Measurements from ENCODE around the gene RETNLB.

RETNLB gene

DNA sequence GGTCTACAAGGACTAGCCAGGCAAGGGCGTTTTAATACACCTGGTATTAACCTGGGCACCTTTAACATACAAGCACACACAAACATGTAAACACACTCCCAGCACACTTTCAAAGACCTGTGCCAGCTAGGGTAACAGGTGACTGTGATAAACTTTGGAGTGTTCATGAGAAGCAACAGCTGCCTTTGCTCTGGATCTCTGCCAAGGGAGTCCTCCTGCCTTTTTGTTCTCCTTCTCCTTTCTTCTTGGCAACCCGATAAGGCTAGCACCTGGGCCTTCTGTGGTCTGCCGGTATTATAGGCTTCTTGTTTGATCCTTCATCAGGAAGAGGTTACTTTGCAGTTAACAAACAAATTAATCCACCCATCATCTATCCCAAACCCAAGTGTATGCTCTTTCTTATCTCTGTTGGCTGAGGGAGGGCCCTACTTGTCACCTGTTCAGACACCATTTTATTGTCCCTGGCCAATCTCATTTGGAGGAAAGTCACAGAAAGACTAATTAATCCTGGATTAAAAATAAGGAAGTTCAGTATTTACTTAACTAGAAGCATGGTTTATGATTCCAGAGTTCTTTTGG lies at the start of gene RETNLB:
Gene RETNLB (minus strand): TSS at position 7 of the 579 bp plus-strand sequence. CDS start 225 bp downstream, outside the sequence.
- DNase-seq, result peak; percentile 98

GRCh38 chr3:108806316-108806715 lies 49.1 kb upstream of the RETNLB start:
- DNase-seq, result no peak

GRCh38 chr3:108804966-108805365 lies 47.8 kb upstream of the RETNLB start:
- no peak for DNase-seq

DNA sequence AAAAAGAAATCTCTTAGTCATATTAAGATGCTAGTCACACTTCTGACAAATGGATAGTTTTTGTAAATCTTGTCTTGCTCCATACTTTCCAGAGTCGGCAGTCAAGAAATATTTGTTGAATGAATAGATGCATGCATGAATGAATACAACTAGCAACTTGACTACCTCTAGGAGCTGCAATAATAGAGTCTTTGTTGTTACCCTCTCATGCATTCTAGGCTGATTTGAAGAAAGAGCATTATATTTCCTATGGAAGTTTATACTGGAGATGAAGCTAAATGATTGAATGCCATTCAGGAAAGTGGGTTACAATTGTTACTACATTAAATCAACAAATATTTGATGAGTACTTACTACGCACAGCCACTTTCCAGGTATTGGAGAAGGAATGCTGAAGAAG lies 47.2 kb upstream of the RETNLB start:
- no peak for DNase-seq

DNA sequence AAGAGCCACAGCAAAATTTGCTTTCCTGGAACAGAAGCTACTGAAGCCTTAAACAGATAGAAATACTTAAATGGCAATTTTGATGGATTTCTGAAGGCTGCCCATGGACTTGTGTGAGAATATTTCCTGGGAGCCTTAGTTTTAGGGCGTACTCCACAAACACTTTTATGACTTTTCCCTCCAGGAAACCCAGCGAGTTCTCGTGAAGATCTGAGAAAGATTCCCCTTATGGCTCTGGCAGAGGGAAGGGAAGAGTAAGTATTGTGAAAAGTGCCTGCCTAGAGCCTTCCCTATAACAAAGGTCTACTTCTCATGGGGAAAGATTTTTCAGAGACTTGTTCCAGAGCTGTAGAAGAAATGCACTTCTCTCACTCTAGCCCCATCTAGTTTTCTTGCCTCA lies 34.3 kb upstream of the RETNLB start:
- DNase-seq, result no peak

- DNase-seq, result no peak
Measured at GRCh38 chr3:108780235-108780634, 23.0 kb upstream of the RETNLB start.

DNA sequence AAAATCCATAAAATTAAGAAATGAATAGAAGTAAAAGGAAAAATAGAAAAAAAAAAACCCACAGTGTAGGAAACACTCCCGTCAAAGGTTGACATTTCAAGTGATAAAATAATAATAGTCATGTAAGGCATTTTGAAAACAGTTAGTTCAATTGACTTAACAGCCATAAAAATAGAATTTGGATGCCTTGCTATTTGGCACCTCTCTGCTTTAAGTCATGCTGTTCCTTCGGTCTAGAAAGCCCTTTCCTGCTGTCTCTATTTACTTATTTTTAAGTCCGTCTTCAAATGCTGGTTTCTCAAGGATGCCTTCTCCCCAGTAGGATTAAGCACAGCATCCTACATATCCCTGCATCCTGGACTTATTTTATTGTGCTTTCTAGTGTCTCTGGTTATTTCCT lies 22.3 kb upstream of the RETNLB start:
- DNase-seq, result no peak

- no peak for DNase-seq
Measured at GRCh38 chr3:108775649-108776048, 18.4 kb upstream of the RETNLB start.

GRCh38 chr3:108767253-108767652 lies 10.0 kb upstream of the RETNLB start:
- DNase-seq, result no peak

DNA sequence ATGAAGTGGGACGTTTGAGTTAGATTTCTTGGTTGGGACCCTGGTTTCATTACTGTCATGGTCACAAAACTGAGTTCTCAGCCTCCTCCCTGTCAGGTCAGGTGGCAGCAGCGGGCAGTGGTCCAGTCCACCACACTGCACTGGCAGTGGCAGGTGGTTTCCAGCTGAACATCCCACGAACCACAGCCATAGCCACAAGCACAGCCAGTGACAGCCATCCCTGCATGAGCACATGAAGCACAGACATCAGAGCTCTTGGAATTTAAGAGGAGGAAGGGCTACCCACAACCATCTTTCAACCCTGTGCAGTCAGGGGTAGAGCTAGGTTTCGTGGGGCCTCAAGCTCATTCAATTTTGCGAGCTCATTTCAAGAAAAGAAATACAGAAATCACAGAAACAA lies 1.5 kb downstream of the RETNLB start:
- DNase-seq, result no peak

GRCh38 chr3:108744762-108745161 lies 12.4 kb downstream of the RETNLB start:
- no peak for DNase-seq

- DNase-seq, result no peak
Measured at GRCh38 chr3:108742929-108743328, 14.3 kb downstream of the RETNLB start.

DNA sequence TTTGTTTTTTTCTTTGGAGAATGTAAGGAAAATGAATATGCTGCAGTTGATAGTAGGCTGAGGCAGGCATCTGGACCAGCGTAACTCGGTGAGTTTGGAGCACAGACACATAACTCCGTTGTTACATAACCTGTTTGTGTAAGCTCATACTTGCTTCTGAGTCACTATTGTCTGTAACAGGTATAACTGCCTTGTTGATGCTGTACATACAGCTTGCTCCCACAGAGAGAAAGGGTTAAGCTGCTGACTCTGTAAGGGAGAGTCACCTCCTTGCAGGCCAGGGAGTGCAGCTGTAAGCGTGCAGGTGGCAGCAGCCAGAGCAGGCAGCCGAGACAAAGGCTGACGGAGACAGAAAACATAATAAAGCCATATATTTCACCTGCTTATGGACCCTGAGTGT lies 20.4 kb downstream of the RETNLB start:
- DNase-seq, result no peak

- no peak for DNase-seq
Measured at GRCh38 chr3:108728934-108729333, 28.3 kb downstream of the RETNLB start.

DNA sequence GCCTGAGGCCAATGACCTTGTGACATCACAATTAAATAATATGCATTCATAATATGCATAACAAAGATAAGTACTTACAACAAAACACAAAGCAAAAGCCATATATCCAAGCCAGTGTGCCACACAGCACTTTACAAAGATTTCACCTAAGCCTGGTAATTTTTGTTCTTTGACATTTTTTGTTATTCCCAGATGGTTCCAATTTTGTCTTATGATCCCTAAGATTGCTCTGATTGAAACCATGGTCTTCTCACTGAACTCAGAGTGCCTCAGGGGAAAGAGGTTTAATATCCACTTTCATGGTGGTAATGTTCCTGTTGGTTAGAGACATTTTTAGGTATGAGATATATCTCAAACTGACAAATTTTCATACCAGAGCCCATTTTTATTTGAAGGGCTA lies 29.1 kb downstream of the RETNLB start:
- DNase-seq, result no peak

DNA sequence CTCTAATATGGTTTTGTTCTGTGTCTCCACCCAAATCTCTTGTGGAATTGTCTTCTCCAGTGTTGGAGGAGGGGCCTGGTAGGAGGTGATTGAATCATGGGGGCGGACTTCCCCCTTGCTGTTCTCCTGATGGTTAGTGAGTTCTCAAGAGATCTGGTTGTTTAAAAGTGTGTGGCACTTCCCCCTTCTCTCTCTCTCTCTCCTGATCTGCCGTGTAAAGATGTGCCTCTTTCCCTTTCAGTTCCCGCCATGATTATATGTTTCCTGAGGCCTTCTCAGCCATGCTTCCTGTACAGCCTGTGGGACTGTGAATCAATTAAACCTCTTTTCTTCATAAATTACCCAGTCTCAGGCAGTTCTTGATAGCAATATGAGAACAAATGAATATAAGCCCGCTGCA lies 33.1 kb downstream of the RETNLB start:
- no peak for DNase-seq

- no peak for DNase-seq
Measured at GRCh38 chr3:108722724-108723123, 34.5 kb downstream of the RETNLB start.

GRCh38 chr3:108719178-108719806 lies 37.9 kb downstream of the RETNLB start:
- DNase-seq, result no peak

DNA sequence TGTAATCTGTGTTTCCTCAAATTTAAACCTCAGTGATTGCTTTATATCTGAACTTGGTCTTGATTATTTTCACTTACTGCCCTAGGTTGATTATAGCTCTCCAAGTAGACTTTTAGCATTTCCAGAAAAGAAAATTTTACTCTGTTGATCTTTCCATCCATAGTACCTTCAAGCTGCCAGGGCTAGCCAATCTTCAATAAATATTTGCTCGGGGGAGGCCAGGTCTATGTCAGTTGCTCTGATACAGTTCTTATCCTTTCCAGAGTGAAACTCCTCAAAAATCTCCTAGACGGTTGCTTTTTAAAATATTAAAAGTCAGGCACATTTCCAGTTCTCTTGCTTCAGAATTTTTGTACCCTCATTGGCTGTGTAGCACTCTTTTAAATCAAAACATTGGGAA lies 38.8 kb downstream of the RETNLB start:
- no peak for DNase-seq

- no peak for DNase-seq
Measured at GRCh38 chr3:108713816-108714215, 43.4 kb downstream of the RETNLB start.

DNA sequence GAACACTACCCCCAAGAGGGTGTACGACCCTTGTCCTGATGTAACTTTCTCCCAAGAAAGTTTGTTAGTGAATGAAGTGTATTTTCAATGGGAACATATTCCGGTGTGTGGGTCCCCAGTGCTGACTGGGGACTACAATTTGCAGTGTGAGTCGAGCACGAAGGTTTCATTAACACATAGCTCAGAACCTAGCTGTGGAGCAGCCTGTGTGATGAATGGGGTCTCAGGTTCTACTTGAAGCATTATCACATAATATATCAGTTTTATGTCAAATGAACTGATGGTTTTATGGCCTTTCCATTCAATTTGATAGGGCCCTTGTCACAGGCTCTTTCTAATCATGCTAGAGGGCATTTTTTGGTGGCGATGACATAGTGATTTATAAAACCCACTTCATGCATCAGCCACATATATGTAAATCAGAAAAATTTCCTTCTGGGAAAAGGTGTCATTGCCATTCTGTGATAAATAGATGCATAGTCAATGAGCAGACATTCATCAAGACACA lies 44.1 kb downstream of the RETNLB start:
- DNase-seq, result no peak
